Calu3 (cell line): Measurements from ENCODE around the gene ITM2C. TPM values are rescaled to one million over a fixed set of nuclear protein-coding genes. Genes with fewer than 3 reads are reported as not detected.

Experiments
- BruUV-seq: library from RNA; stranded (reverse); fragments of 400-500 nt; replicated peaks from 2 replicates; lab custom pipeline; 2021; lab: Mats Ljungman, UMichigan
- CTCF ChIA-PET: fragments of 300-600 bp; sonication (Branson Sonifier 250); formaldehyde crosslinking; loops from one replicate; lab custom pipeline; 2022; ENCODE audit warnings: antibody characterized with exemption; lab: Charles Lee
- DNase-seq: peaks from one replicate; pipeline ENCODE4 v3.0.0; 2022
- H3K27ac Mint-ChIP-seq: one replicate; pipeline ENCODE4 v1.8.0; 2022; ENCODE audit warnings: mixed read lengths; ENCODE audit not compliant: unreplicated experiment
- H3K27me3 Mint-ChIP-seq: one replicate; pipeline ENCODE4 v1.8.0; 2022; ENCODE audit warnings: mixed read lengths; ENCODE audit not compliant: unreplicated experiment
- H3K36me3 Mint-ChIP-seq: one replicate; pipeline ENCODE4 v1.8.0; 2022; ENCODE audit warnings: mild to moderate bottlenecking, moderate library complexity, mixed read lengths; ENCODE audit not compliant: insufficient read depth, unreplicated experiment
- H3K4me1 Mint-ChIP-seq: one replicate; pipeline ENCODE4 v1.8.0; 2022; ENCODE audit warnings: mild to moderate bottlenecking, low read depth, mixed read lengths; ENCODE audit not compliant: unreplicated experiment
- H3K4me3 Mint-ChIP-seq: one replicate; pipeline ENCODE4 v1.8.0; 2022; ENCODE audit warnings: mild to moderate bottlenecking, low read depth, moderate library complexity, mixed read lengths; ENCODE audit not compliant: unreplicated experiment
- H3K9me3 Mint-ChIP-seq: one replicate; pipeline ENCODE4 v1.8.0; 2022; ENCODE audit warnings: low read depth, mixed read lengths; ENCODE audit not compliant: unreplicated experiment
- CTCF ChIP-seq: fragments of 200-600 bp; IDR thresholded peaks from one replicate; pipeline ENCODE4 v1.8.0; 2022; ENCODE audit warnings: antibody characterized with exemption; ENCODE audit not compliant: unreplicated experiment
- intact Hi-C: fragments of 100-400 bp; cut with micrococcal nuclease; formaldehyde crosslinking; loops from one replicate; pipeline ENCODE4 v1.10.0; 2022; ENCODE audit not compliant: unreplicated experiment
- total RNA-seq: library from RNA; stranded (reverse); gene quantifications from 2 replicates; pipeline ENCODE4 v1.2.3, GENCODE V29; 2022

ITM2C gene
- total RNA-seq, 1 experiment from 2014 or later, result 57.1 TPM

GRCh38 chr2:230821261-230821990 is 43.3 kb upstream of the ITM2C start:
- no TSS peak for BruUV-seq
- Mint-ChIP-seq H3K27me3 (peaks cover 26% of the 10 kb centered on the region), H3K36me3 (peaks cover 25% of the 10 kb centered on the region), H3K4me3 (no peak overlapping the region), H3K9me3 (no peaks in the 10 kb centered on the region), H3K4me1 (peaks cover 8% of the 10 kb centered on the region), H3K27ac (no peak overlapping the region)
- no peak for DNase-seq
- no peak for TF ChIP-seq CTCF
- intact Hi-C loops, result loop anchor here (5.0 kb wide), 1 partner anchor 81 kb away; no protein-coding TSS in a partner anchor
- CTCF ChIA-PET, result interaction anchor here (1.0 kb wide), 1 partner anchor 27 kb away, joined by 3 read pairs; no protein-coding TSS in a partner anchor

GRCh38 chr2:230821991-230822520 is 42.7 kb upstream of the ITM2C start:
- Mint-ChIP-seq H3K27me3 (peaks cover 32% of the 10 kb centered on the region), H3K27ac (no peak overlapping the region), H3K4me1 (peaks cover 8% of the 10 kb centered on the region), H3K9me3 (no peaks in the 10 kb centered on the region), H3K36me3 (peaks cover 25% of the 10 kb centered on the region), H3K4me3 (no peak overlapping the region)
- no peak for DNase-seq
- BruUV-seq, result no TSS peak
- intact Hi-C loops, result loop anchor here (5.0 kb wide), 1 partner anchor 80 kb away; no protein-coding TSS in a partner anchor
- no peak for TF ChIP-seq CTCF
- CTCF ChIA-PET, result interaction anchor here (1.0 kb wide), 1 partner anchor 26 kb away, joined by 3 read pairs; no protein-coding TSS in a partner anchor

GRCh38 chr2:230823264-230823964 is 41.3 kb upstream of the ITM2C start:
- intact Hi-C loops, result loop anchor here (5.0 kb wide), 1 partner anchor 79 kb away; no protein-coding TSS in a partner anchor
- TF ChIP-seq CTCF, result no peak
- Mint-ChIP-seq H3K4me1 (peaks cover 8% of the 10 kb centered on the region), H3K27me3 (peaks cover 42% of the 10 kb centered on the region), H3K4me3 (no peak overlapping the region), H3K27ac (no peak overlapping the region), H3K36me3 (peaks cover 22% of the 10 kb centered on the region), H3K9me3 (no peaks in the 10 kb centered on the region)
- no TSS peak for BruUV-seq
- CTCF ChIA-PET, result no interaction called here
- no peak for DNase-seq

- intact Hi-C loops, result loop anchor here (1.0 to 5.0 kb wide), 3 partner anchors 78 to 228 kb away; no protein-coding TSS in a partner anchor
- Mint-ChIP-seq H3K27ac (no peak overlapping the region), H3K36me3 (peaks cover 20% of the 10 kb centered on the region), H3K4me3 (peak overlapping the region; percentile 32), H3K9me3 (no peaks in the 10 kb centered on the region), H3K4me1 (peaks cover 8% of the 10 kb centered on the region), H3K27me3 (peaks cover 51% of the 10 kb centered on the region)
- peak; percentile 66 for DNase-seq
- TF ChIP-seq CTCF, result peak; percentile 75
- CTCF ChIA-PET, result interaction anchor here (0.6 to 1.2 kb wide), 16 partner anchors 11 to 777 kb away, joined by 3 to 26 read pairs (median 4); partner anchors contain the start of genes GPR55, ITM2C and PSMD1
- BruUV-seq, result no TSS peak
Measured at GRCh38 chr2:230824406-230824978, 40.2 kb upstream of the ITM2C start.
